Gastroesophageal sphincter (tissue), 3 donors: ENCODE data around the gene RAB6A.

Experiments
- EP300 ChIP-seq: sonication (generic); formaldehyde crosslinking; IDR thresholded peaks from one replicate; pipeline ENCODE4 v1.6.1; 2017; ENCODE audit warnings: antibody characterized with exemption, mild to moderate bottlenecking
- TF ChIP-seq, protein P1 (sequence below), 4 experiments: fragments of 200-600 bp in 2 of 4; fragments of 450-650 bp in 2 of 4; sonication (generic) in 1 of 4; IDR thresholded peaks; one replicate each; pipeline ENCODE4 v1.5.1; 2017 to 2019; ENCODE audit warnings: antibody characterized with exemption in 4 of 4, mild to moderate bottlenecking in 2 of 4, moderate library complexity in 2 of 4

GRCh38 chr11:73671701-73672100, 89.2 kb downstream of the RAB6A start:
- TF ChIP-seq, protein P1, sequence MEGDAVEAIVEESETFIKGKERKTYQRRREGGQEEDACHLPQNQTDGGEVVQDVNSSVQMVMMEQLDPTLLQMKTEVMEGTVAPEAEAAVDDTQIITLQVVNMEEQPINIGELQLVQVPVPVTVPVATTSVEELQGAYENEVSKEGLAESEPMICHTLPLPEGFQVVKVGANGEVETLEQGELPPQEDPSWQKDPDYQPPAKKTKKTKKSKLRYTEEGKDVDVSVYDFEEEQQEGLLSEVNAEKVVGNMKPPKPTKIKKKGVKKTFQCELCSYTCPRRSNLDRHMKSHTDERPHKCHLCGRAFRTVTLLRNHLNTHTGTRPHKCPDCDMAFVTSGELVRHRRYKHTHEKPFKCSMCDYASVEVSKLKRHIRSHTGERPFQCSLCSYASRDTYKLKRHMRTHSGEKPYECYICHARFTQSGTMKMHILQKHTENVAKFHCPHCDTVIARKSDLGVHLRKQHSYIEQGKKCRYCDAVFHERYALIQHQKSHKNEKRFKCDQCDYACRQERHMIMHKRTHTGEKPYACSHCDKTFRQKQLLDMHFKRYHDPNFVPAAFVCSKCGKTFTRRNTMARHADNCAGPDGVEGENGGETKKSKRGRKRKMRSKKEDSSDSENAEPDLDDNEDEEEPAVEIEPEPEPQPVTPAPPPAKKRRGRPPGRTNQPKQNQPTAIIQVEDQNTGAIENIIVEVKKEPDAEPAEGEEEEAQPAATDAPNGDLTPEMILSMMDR (IDR thresholded peaks at IDR 0.05): no peak
- TF ChIP-seq EP300: no peak
